Sigmoid colon (tissue), 7 donors: ENCODE data around the gene SLC25A24. TPM values are rescaled to one million over a fixed set of nuclear protein-coding genes. Genes with fewer than 3 reads are reported as not detected.
"Not testable (repeated sequence)": the region's sequence is repeated elsewhere in the genome, so short reads cannot be mapped to it uniquely, and the experiment has no call there.

Source experiments
- DNase-seq: peaks from one replicate; pipeline ENCODE4 v3.0.0-alpha.2; 2019
- H3K27ac ChIP-seq, 4 donors: fragments of 200-600 bp; sonication (generic); one replicate each; pipeline ENCODE4 v1.5.1; 2016 to 2019; ENCODE audit warnings: mild to moderate bottlenecking in 1 of 4
- H3K27me3 ChIP-seq, 3 donors: fragments of 200-600 bp; sonication (generic); one replicate each; pipeline ENCODE4 v1.5.1; 2019; ENCODE audit warnings: mild to moderate bottlenecking in 1 of 3
- H3K36me3 ChIP-seq, 4 donors: fragments of 200-600 bp; sonication (generic); one replicate each; pipeline ENCODE4 v1.5.1; 2016 to 2019
- H3K4me1 ChIP-seq, 4 donors: fragments of 200-600 bp; sonication (generic); one replicate each; pipeline ENCODE4 v1.5.1; 2017 to 2019
- H3K4me3 ChIP-seq, 4 donors: fragments of 200-600 bp; sonication (generic); one replicate each; pipeline ENCODE4 v1.5.1; 2017 to 2019; ENCODE audit warnings: mild to moderate bottlenecking in 2 of 4, moderate library complexity in 1 of 4
- H3K9me3 ChIP-seq, 4 donors: fragments of 200-600 bp in 3 of 4; sonication (generic) in 3 of 4; one replicate each; pipeline versions ENCODE4 v1.5.1 to v1.6.1; 2013 to 2019
- CTCF ChIP-seq, 4 experiments: fragments of 450-650 bp in 3 of 4; fragments of 200-600 bp in 1 of 4; IDR thresholded peaks; one replicate each; pipeline ENCODE4 v1.5.1; 2016 to 2019; ENCODE audit warnings: antibody characterized with exemption in 4 of 4, mild to moderate bottlenecking in 3 of 4, moderate library complexity in 2 of 4
- EP300 ChIP-seq, 4 donors: sonication (generic); formaldehyde crosslinking; IDR thresholded peaks; one replicate each; pipeline ENCODE4 v1.6.1; 2017; ENCODE audit warnings: antibody characterized with exemption in 4 of 4
- POLR2A ChIP-seq, 2 donors: fragments of 450-650 bp; IDR thresholded peaks; one replicate each; pipeline ENCODE4 v1.6.1; 2016; ENCODE audit warnings: antibody characterized with exemption in 2 of 2, mild to moderate bottlenecking in 2 of 2, moderate library complexity in 2 of 2
- POLR2AphosphoS5 ChIP-seq, 4 donors: sonication (generic); formaldehyde crosslinking; IDR thresholded peaks; one replicate each; pipeline ENCODE4 v1.6.1; 2017; ENCODE audit warnings: antibody characterized with exemption in 4 of 4
- WGBS, 2 donors: extraction: QIAGEN DNeasy Blood & Tissue Kit; methylation state at CpG; one replicate each; pipeline ENCODE4 v1.1.7; 2013; 5-methylcytosine and 5-hydroxymethylcytosine counted together
- intact Hi-C: fragments of 100-400 bp; cut with DNase I; formaldehyde crosslinking; loops from one replicate; pipeline ENCODE4 v1.15.1; 2023
- polyA plus RNA-seq, 3 donors: library from polyadenylated mRNA; stranded (reverse); fragments of 200-250 nt; gene quantifications; one replicate each; pipeline ENCODE4 v1.2.3, GENCODE V29; 2013
- total RNA-seq, 4 donors: library from RNA; depleted of rRNA; stranded (reverse); fragments of >200 nt; gene quantifications; one replicate each; pipeline ENCODE4 v1.1.0, GENCODE V29; 2016
- donor health status: healthy with polysubstance abuse.
- donor health status: Bipolar disorder and iron deficiency.
- donor health status: healthy.

The SLC25A24 gene
- total and polyA plus RNA-seq, 7 donors, result 20.2 to 47.6 (median 28.5) TPM

- 89 to 90% methylated on average over 1 of the region's 1 CpG for WGBS, 2 donors
- no peak for DNase-seq
- intact Hi-C loops, result no loop called here
- H3K4me1 ChIP-seq, result no peaks in the 10 kb centered on the region
- H3K4me3 ChIP-seq, result no peak overlapping the region
- no peaks in the 10 kb centered on the region for H3K27me3 ChIP-seq
- H3K9me3 ChIP-seq, result peaks cover 0 to 2% (median 0%) of the 10 kb centered on the region in 4 donors
- H3K27ac ChIP-seq, result no peak overlapping the region
- TF ChIP-seq POLR2AphosphoS5 (IDR thresholded peaks at IDR 0.05), result no peak
- no peak for TF ChIP-seq POLR2A (IDR thresholded peaks at IDR 0.05)
- no peak for TF ChIP-seq CTCF (IDR thresholded peaks at IDR 0.05)
- TF ChIP-seq EP300 (IDR thresholded peaks at IDR 0.05), result no peak
- peaks cover 5 to 79% (median 7%) of the 10 kb centered on the region in 4 donors for H3K36me3 ChIP-seq
These were observed 59.2 kb downstream of the SLC25A24 start for GRCh38 chr1:108140936-108141335.

GRCh38 chr1:108140177-108140576, 60.0 kb downstream of the SLC25A24 start:
- Histone ChIP-seq H3K27ac (no peak overlapping the region), H3K27me3 (no peaks in the 10 kb centered on the region), H3K9me3 (no peaks in the 10 kb centered on the region), H3K4me1 (no peaks in the 10 kb centered on the region), H3K4me3 (no peak overlapping the region), H3K36me3 (peaks cover 5 to 81% (median 7%) of the 10 kb centered on the region in 4 donors)
- 88 to 94% methylated on average over 1 of the region's 1 CpG for WGBS, 2 donors
- DNase-seq, result no peak
- intact Hi-C loops, result no loop called here
- no peak for TF ChIP-seq EP300 (IDR thresholded peaks at IDR 0.05)
- no peak for TF ChIP-seq CTCF (IDR thresholded peaks at IDR 0.05)
- TF ChIP-seq POLR2AphosphoS5 (IDR thresholded peaks at IDR 0.05), result no peak
- TF ChIP-seq POLR2A (IDR thresholded peaks at IDR 0.05), result no peak

- DNase-seq, H3K9me3 ChIP-seq, H3K4me1 ChIP-seq, H3K27ac ChIP-seq, intact Hi-C loops, H3K4me3 ChIP-seq, H3K27me3 ChIP-seq: not testable (repeated sequence)
- H3K36me3 ChIP-seq, result peaks cover 5 to 78% (median 7%) of the 10 kb centered on the region in 4 donors
- 93% methylated on average over 8 of the region's 8 CpGs for WGBS, 2 donors
These were observed 60.6 kb downstream of the SLC25A24 start for GRCh38 chr1:108139555-108139954.

- DNase-seq, H3K27me3 ChIP-seq, H3K4me3 ChIP-seq, intact Hi-C loops, H3K4me1 ChIP-seq, H3K9me3 ChIP-seq, H3K27ac ChIP-seq: not testable (repeated sequence)
- 98% methylated on average over 2 of the region's 2 CpGs for WGBS, 2 donors
- H3K36me3 ChIP-seq, result peaks cover 0 to 41% (median 6%) of the 10 kb centered on the region in 4 donors
These were observed 67.0 kb downstream of the SLC25A24 start for GRCh38 chr1:108133148-108133547.

GRCh38 chr1:108132367-108132766, 67.8 kb downstream of the SLC25A24 start:
- H3K4me3 ChIP-seq, intact Hi-C loops, H3K9me3 ChIP-seq, H3K27me3 ChIP-seq, H3K4me1 ChIP-seq, DNase-seq, H3K27ac ChIP-seq: not testable (repeated sequence)
- H3K36me3 ChIP-seq, result peaks cover 0 to 33% (median under 1%) of the 10 kb centered on the region in 4 donors
- 94 to 95% methylated on average over 2 of the region's 2 CpGs for WGBS, 2 donors

- 94 to 96% methylated on average over 1 of the region's 1 CpG for WGBS, 2 donors
- H3K27ac ChIP-seq, intact Hi-C loops, H3K27me3 ChIP-seq, H3K4me1 ChIP-seq, DNase-seq, H3K9me3 ChIP-seq, H3K4me3 ChIP-seq: not testable (repeated sequence)
- H3K36me3 ChIP-seq, result peaks cover 0 to 22% (median 0%) of the 10 kb centered on the region in 4 donors
These were observed 68.9 kb downstream of the SLC25A24 start for GRCh38 chr1:108131281-108131680.

- intact Hi-C loops, result no loop called here
- H3K36me3 ChIP-seq, result peaks cover 0 to 17% (median 0%) of the 10 kb centered on the region in 4 donors
- H3K4me1 ChIP-seq, result no peaks in the 10 kb centered on the region
- no peaks in the 10 kb centered on the region for H3K9me3 ChIP-seq
- no peaks in the 10 kb centered on the region for H3K27me3 ChIP-seq
- WGBS, 2 donors, result 47 to 60% methylated on average over 2 of the region's 2 CpGs
- TF ChIP-seq POLR2A (IDR thresholded peaks at IDR 0.05), result no peak
- no peak for TF ChIP-seq EP300 (IDR thresholded peaks at IDR 0.05)
- no peak for TF ChIP-seq CTCF (IDR thresholded peaks at IDR 0.05)
- TF ChIP-seq POLR2AphosphoS5 (IDR thresholded peaks at IDR 0.05), result no peak
- no peak overlapping the region for H3K27ac ChIP-seq
- no peak overlapping the region for H3K4me3 ChIP-seq
- DNase-seq, result no peak
These were observed 69.3 kb downstream of the SLC25A24 start for GRCh38 chr1:108130794-108131193.
